Stimulated activated CD8-positive, alpha-beta memory T cell treated with anti-CD3 and anti-CD28 coated beads, Interleukin-4, amount 100 ng/mL, for 1 hour (primary cell): ENCODE measurements around the gene SPATA6.
"Not testable (repeated sequence)": the region's sequence is repeated elsewhere in the genome, so short reads cannot be mapped to it uniquely, and the experiment has no call there.

Experiments
- DNase-seq, 2 donors: peaks; one replicate each; pipeline ENCODE4 v3.0.0-alpha.2; 2020; ENCODE audit warnings: low read depth in 2 of 2, low spot score in 1 of 2

Gene SPATA6

DNA sequence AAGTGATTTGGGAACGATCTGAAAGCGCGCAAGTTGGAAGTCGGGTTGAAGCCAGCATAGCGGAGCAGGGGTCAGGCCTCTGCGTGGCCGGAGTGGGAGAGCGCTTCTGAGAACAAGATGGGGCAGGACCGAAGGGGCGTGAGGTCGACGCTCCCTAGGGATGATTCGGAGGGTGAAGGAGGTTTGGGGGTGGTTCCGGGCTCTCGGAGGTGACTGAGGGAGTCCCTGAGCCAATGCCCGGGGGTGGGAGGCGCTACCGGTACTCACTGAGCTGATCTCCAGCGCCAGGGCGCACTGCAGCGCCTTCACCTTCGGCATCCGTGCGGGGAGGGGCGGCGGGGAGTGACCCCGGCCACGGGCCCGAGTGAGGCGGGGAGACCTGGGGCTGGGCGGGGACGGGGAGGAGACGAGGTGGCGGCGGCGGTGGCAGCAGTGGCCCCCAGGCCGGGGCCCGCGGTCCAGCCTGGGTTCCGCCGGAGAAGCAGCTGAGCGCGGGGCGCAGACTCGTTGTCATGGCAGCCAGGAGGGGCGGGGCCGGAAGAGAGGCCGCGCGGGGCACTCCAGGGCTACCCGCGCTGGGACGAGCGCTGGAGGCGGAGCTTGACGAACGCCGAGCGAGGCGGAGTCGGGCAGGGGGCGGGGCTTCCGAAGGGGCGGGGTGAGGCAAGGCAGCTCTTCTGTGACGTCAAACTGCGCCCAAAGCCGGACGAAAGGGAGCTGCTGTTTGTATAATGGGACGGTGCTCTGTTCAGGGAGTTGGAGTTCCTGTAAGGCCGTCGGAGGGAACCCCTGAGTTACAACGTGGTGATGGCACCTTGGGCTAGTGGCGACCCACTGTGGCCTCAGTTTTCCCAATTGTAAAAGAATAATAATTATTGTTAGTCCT lies at the start of gene SPATA6:
Gene SPATA6 (minus strand): TSS at position 514 of the 886 bp plus-strand sequence. CDS start 196 bp downstream, at position 318.
- DNase-seq, result peak; percentile 87 to 90

DNA sequence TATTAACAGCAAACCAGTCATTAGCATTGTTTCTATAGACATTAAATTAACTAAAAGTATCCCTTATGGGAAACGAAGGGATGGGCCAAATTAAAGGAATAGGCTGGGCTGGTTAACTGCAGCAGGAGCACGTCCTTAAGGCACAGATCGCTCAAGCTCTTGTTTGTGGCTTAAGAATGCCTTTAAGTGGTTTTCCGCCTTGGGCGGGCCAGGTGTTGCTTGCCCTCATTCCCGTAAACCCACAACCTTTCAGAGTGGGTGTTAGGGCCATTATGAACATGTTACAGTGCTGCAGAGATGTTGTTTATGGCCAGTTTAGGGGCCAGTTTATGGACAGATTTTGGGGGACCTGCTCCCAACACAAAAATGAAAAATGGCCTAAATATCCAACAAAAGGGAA lies 47.9 kb upstream of the SPATA6 start:
- not testable (repeated sequence) for DNase-seq

DNA sequence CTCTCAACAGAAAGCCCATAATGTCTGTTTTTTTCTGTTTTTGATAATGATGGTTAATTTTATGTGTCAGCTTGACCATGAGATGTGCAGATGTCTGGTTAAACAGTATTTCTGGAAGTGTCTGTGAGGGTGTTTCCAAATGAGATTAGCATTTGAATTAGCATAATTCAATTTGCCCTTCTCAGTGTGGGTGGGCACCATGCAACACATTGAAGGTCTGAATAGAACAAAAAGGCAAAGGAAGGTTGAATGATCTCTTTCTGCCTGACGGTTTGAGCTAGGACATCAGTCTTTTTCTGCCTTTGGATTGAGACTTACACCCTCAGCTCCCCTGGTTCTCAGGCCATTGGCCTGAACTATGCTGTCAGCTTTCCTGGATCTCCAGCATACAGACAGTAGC lies 34.9 kb upstream of the SPATA6 start:
- DNase-seq, result no peak

DNA sequence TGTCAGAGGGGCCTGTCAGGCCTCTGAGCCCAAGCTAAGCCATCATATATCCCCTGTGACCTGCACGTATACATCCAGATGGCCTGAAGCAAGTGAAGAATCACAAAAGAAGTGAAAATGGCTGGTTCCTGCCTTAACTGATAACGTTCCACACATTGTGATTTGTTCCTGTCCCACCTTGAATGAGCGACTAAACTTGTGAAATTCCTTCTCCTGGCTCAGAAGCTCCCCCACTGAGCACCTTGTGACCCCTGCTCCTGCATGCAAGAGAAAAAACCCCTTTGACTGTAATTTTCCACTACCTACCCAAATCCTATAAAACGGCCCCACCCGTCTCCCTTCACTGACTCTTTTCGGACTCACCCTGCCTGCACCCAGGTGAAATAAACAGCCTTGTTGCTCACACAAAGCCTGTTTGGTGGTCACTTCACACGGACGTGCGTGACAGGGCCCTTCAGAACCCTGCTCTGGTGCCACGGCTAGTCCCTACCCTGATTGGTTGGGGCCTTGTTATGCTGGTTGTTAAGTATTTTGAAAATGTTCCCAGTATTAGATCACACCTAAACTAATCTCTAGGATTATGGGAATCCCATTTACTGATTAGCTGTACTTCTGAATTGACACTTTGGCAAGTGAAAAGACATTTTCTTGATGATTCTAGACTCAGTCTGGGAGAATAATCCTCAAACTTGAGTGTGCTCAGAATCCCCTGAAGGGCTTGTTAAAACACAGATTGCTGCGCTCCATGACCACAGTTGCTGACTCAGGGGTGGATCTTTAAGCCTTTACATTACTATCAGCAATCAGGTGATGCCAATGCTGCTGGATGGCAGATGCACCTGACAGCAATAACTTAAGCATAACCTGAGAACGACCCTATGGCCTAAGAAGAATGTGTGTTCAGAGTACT lies 28.8 kb upstream of the SPATA6 start:
- no peak for DNase-seq

DNA sequence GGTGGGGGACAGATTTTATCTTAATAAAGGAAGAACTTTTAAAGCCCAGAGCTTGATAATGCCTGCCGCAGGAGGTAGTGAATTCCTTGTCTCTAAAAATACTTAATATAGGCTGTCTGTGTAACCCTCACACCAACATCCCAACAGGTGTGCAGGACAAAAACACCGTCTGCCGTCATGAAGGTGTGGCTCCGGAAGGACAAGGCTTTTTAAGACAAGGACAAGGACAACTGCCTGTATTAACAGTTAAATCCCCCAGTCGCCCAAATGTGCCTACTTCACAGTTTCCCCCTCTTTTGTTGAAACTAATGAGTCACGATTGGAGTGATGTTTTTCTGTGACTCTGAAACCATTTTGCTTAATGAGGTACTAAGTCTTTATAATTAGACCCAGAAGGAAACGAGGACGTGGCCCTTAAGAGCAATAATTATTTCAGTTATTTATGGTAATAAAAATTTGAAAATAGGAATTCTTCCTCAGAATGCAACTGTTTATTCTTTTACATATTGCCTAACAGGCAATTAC lies 27.3 kb upstream of the SPATA6 start:
- no peak for DNase-seq

DNA sequence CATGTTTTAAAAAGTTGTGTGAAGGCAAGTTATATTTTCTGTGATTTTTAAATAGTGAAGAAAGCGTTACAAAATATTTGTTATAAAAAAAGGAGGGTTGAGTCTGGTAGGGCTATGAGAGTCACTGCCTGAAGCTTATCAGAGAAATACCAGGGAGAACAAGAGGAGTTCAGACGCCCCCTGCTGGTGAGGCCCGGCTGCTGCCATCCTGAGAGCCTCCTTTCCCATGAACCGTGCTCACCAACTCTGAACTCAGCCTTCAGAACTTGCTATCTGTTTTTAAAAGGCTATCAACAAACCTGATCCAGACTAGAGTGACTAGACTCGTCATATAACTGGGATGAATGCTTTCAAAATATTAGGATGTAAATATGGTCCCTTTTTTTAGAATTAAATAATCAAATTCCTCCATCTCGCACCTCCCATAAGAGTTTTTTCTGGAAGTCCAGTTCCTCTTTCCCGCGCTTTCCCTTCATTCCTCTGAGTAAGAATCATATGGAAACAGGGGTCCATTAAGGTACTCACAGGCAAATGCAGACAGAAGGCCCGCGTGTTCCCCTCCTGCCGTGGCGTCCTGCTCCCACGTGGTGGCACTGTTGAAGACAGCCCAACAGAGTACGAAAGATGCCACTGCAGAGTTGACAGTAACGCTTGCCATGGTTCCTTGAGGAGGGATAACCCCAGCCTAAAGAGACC lies 26.2 kb upstream of the SPATA6 start:
- DNase-seq, result peak; percentile 32 to 48

DNA sequence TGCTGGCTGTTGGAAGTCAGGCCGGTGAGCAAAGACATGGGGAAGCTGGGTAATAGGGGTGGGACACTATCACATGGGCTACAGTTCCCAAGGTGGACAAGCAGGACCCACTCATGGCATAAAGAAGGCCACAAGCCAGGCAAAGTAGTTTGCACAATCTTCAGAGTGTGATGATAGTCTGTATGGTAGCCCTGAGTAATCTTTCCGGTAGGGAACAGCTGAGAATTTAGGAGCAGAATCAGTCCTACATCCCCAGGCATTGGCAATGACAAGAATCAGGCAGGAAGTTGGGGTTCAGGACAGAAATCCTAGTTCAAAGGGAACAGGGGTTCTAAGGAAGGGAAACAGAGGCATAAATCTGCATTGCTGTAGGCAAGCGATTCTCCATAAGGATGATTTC lies 23.9 kb upstream of the SPATA6 start:
- DNase-seq, result no peak

DNA sequence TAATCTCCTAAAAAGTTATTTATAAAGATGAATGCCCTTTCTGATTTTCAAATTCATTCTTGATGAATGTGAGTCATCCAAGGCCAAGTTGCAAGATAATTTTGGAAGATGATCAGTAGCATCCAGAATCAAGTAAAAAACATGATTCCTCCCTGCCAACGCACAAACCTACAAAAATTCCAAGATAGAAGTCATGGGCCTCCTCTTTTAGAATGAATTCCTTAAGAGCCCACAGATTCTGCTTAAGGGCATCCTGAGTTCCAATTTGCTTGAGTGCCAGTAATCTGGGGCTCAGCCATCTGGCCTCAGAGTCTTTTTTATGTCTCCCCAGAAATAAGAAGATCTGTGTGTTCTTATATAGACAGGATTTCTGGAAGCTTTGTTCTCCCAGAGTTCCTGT lies 23.2 kb upstream of the SPATA6 start:
- DNase-seq, result no peak

DNA sequence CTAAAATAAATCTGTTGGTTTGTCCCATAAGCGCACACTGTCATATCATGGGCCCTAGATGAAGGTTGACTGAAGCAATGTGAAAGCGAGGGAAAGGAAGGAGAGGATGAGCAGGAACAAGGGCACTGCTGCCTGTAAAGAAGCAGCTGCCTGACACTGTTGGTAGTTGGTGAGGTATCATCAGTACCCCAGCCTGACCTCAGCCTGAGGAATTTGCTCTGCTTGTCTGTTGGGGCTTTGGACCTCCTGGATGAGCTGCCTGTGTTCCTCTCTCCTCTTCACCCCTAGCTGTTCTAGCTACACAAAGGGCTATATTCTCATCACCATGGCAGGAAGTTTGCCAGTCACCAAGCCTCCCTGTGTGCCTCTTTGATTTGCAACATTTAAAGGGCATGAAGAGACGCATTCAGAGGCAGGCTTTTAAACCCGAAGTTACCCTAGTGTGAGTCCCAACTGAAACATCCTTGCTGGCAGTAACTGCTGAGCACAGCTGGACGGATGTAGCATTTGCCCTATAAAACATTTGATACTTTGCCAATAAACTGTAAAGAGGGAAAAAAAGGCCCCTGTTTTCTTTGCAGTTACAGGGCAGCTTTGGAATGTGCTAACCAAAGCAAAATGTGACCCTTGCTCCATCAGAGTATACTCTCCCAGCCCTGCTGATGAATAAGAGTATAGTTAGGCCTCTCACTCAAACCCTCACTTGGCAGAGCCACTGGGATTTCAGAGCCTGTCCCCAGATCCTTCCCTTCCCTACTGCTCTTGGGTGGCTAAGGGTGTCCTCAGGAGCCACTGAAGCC lies 22.2 kb upstream of the SPATA6 start:
- DNase-seq, result no peak

DNA sequence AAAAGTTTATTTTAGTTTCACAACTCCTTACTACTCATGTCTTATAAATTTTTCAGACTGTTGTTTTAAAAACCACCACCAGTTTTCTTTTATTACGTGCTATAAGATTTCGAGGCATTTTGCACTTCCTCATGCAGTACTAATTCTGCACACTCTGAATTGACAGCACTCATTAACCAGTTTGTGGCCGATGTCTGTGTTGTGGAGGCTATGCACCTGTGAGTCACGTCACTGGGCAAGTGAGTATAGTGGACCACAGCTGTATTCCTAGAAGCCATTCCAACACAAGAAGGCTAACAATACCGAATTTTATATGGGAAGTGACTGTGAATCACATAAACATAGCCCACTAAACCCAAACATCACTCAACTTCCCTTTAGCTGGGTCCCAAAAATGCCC lies 21.0 kb upstream of the SPATA6 start:
- DNase-seq, result no peak

DNA sequence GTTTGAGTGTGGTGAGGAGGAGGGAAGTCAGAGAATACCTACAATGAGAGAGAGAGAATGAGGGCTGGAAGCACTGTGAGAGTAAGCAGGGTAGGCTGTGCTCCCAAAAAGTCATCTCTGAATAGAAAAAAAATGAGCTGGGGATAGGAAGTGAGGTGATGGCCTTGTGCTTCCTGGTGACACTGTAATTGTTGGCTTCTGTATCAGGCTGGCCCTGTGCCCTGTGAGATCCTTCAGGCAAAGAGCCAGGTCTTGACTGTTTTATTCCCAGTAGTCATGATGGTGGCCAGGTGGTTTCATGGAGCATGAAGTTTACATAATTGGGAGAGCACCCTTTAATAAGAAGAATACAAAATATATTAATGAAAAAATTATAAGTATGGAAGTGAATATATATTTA lies 20.4 kb upstream of the SPATA6 start:
- no peak for DNase-seq

DNA sequence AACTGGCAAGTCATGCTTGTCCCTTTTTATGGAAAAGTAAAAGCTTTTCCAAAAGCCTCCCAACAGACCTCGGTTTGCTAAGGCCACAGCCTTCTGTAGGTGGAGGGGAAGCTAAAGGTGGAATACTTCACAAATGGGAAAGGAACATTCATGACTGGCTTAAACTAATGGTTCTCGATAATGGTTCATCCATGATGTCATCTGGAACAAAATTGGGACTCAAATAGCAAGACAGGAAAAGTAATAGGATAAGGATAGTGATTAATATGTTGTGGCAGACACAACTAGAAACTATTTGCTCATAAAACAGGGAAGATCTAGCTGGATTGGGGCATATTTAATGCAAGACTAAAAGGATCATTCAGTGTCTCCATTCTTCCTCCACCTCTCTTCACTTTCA lies 16.7 kb upstream of the SPATA6 start:
- DNase-seq, result no peak

DNA sequence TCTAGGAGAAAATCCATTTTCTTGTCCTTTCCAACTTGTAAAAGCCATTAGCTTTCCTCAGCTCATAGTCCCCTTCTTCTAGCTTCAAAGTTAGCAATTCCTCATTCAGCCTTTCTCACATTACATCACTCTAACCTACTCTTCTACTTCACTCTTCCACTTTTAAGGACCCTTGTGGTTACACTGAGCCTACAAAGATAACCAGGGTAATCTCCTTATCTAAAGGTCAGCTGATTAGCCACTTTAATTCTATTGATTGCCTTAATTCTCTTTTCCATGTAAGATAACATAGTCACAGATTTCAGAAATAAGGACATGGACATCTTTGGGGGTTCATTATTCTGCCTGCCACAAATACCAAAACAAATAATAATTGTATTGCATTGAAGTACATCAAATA lies 8.5 kb upstream of the SPATA6 start:
- no peak for DNase-seq

DNA sequence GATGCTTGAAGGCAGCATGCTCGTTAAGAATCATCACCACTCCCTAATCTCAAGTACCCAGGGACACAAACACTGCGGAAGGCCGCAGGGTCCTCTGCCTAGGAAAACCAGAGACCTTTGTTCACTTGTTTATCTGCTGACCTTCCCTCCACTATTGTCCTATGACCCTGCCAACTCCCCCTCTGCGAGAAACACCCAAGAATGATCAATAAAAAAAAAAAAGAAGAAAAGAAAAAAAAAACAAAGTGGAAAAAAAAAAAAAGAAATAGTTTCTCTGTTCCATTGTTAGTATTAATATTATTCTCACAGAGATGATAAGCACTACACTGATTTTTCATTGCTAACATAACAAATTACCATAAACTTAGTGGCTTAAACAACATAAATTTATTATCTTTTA lies 8.0 kb upstream of the SPATA6 start:
- DNase-seq, result not testable (repeated sequence)

DNA sequence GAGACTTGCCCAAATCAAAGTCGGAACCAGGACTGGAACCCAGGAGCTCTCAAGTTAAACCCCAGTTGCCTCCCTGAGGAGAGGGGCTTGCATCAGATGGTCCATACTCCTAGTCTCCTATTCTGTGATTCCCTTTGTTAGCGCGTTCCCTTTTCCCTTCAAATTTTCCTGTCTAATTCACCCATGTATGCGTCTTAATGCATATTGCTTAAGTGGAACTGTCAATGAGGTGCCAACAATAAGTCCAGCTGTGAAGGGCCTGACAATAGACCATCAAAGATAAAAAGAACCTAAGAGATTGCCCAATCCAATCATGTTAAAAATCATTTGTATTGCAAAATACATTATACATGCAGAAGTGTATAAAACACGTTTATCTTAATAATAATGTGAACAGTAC lies 634 bp upstream of the SPATA6 start:
- DNase-seq, result no peak

DNA sequence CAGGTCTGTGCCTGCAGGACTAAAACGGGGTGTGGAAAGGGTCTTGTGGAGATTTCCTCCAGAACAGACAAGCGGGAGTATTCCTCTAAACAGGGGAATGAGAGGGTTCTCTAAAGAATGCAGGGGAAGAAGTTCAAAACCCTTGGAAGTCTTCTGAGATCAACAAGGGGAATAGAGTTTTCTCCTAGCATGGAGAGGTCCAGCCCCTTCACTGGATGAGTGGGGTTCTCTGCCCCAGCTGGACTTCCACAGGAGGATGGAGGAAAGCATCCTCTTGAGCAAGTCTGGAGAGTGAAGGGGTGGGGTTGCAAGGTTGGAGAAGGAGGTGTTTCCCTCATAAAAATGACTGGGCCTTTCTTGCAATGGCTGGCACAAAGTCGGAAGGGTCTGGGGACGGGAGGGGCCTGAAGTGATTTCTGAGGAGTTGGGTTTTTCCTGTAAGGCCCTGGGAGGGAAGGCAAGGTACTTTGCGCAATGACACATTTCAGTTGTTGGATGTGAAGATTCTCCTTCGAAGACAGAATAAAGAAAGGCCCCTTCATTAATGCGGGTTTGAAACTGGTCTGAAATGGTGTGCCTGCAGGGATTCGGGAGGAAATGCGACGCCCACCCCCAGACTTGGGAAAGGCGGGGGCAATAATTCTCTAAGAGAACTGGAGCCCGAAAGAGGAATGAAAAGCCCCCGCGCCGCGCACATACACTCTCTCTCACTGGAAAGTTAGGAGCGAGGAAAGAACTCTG lies 884 bp downstream of the SPATA6 start:
- DNase-seq, result no peak

DNA sequence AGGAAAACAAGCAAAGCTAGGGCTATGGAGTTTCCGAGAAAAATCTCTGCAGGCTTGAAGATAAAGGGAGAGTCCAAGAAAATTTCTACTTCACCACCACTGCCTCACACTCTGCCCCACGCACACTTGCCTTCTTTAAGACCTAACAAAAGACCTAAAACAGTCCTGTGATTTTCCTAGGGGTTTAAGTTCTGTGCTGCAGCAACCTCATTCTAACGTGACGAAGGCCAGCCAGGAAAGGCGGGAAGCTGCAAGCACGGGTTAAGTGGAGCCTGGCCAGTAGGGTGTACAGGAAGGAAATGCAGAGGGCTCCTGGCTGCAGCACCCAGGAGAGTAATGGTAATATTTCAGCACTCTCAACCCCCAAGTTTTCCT lies 1.5 kb downstream of the SPATA6 start:
- DNase-seq, result no peak

DNA sequence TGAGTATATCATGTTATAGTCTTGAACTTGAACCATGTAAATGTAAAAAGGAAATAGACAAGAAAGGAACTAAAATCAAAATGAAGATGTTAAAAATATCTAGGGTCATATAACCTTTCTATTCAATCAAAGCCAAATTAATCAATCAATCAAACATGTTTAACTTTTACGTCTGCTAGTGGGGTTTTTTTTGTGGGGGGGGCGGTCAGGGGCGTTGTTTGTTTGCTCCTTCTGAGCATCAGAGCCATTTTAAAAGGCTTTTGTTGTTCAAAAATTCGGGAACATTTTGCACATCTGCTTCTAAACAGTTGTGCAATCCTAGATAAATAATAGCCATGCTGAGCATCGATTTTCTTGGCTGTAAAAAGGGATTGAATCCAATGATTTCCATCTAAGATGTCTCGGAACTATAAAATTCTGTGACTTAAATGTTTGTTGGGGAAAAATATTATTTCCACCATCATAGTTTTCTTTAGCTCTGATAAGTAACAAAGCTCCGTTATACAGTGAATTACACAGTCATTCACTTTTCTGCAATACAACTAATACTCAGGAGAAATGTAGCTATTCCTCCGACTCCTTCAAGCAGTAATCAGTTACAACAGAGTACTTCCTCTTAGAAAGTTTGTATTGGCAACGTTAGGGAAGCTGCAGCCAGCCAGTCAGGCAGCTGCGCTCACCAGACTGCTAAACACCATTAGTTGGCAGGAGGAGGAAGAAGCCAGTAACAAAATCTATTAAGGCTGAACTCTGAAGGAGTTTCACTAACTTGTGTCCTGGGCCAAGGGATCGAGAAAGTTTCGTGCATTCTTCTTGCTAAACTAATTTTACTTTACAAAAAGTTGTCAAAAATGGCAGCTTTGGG lies 2.2 kb downstream of the SPATA6 start:
- DNase-seq, result no peak

DNA sequence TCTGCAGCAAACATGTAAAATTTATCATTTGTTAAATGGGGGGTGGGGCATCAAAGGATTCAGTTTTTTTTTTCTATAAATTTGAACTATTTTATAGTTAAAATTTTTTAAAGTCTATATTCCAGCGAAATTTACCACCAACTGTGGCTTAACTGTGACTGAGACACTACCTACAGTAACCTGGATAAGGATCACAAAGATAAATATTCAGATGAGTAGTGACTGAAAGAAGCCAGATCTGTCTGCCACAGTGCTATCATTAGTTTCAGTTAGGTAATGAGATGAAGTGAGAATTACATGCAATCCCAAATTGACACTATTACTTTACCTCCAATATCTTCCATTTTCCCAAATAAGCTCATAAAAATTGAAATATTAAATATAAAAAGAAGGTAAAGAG lies 5.4 kb downstream of the SPATA6 start:
- DNase-seq, result no peak
